Omental fat pad (tissue), 4 donors: Measurements from ENCODE around the gene AMBN. TPM values are rescaled to one million over a fixed set of nuclear protein-coding genes. Genes with fewer than 3 reads are reported as not detected.
"Not testable (repeated sequence)": the region's sequence is repeated elsewhere in the genome, so short reads cannot be mapped to it uniquely, and the experiment has no call there.

Source experiments
- ATAC-seq: fragments of 150-250 bp; one replicate; pipeline ENCODE4 v1.9.1; 2016; ENCODE audit warnings: mild to moderate bottlenecking, moderate library complexity; ENCODE audit not compliant: low FRiP score
- DNase-seq: peaks from one replicate; pipeline ENCODE4 v3.0.0-alpha.2; 2019; ENCODE audit warnings: low spot score
- total RNA-seq, 4 donors: library from RNA; depleted of rRNA; stranded (reverse); fragments of >200 nt; gene quantifications; one replicate each; pipeline ENCODE4 v1.1.0, GENCODE V29; 2016
- TF ChIP-seq, protein P1 (sequence below), 3 donors: fragments of 450-650 bp; IDR thresholded peaks; one replicate each; pipeline ENCODE4 v1.5.1; 2016 to 2017; ENCODE audit warnings: antibody characterized with exemption in 3 of 3, mild to moderate bottlenecking in 3 of 3, moderate library complexity in 2 of 3

AMBN gene
- total RNA-seq, 4 donors from 2014 or later: not detected

- ATAC-seq (no peak), DNase-seq (no peak)
- TF ChIP-seq, protein P1, sequence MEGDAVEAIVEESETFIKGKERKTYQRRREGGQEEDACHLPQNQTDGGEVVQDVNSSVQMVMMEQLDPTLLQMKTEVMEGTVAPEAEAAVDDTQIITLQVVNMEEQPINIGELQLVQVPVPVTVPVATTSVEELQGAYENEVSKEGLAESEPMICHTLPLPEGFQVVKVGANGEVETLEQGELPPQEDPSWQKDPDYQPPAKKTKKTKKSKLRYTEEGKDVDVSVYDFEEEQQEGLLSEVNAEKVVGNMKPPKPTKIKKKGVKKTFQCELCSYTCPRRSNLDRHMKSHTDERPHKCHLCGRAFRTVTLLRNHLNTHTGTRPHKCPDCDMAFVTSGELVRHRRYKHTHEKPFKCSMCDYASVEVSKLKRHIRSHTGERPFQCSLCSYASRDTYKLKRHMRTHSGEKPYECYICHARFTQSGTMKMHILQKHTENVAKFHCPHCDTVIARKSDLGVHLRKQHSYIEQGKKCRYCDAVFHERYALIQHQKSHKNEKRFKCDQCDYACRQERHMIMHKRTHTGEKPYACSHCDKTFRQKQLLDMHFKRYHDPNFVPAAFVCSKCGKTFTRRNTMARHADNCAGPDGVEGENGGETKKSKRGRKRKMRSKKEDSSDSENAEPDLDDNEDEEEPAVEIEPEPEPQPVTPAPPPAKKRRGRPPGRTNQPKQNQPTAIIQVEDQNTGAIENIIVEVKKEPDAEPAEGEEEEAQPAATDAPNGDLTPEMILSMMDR (IDR thresholded peaks at IDR 0.05): no peak
These were observed 42.4 kb downstream of the AMBN start for GRCh38 chr4:70634482-70634881.

GRCh38 chr4:70637239-70637913 lies 45.3 kb downstream of the AMBN start:
- no peak for ATAC-seq
- TF ChIP-seq, protein P1 (IDR thresholded peaks at IDR 0.05): no peak
- no peak for DNase-seq

GRCh38 chr4:70640192-70640591 lies 48.1 kb downstream of the AMBN start:
- TF ChIP-seq, protein P1 (IDR thresholded peaks at IDR 0.05): no peak
- DNase-seq (no peak), ATAC-seq (no peak)

- not testable (repeated sequence) for DNase-seq, ATAC-seq
These were observed 58.7 kb downstream of the AMBN start for GRCh38 chr4:70650741-70651140.

GRCh38 chr4:70651864-70652506 lies 59.9 kb downstream of the AMBN start:
- peak; percentile 63 for ATAC-seq
- no peak for DNase-seq
- TF ChIP-seq, protein P1 (IDR thresholded peaks at IDR 0.05): no peak

- no peak for DNase-seq
- peak; percentile 81 for ATAC-seq
- TF ChIP-seq, protein P1 (IDR thresholded peaks at IDR 0.05): no peak
These were observed 62.6 kb downstream of the AMBN start for GRCh38 chr4:70654605-70655011.

Other genes with a start within 250 kb of the AMBN start
- not detected for gene SMR3A, start 231.5 kb upstream of the AMBN start, total RNA-seq
- gene SMR3B, start 209.1 kb upstream of the AMBN start, total RNA-seq: not detected
- gene OPRPN, start 194.3 kb upstream of the AMBN start, total RNA-seq: not detected
- gene MUC7, start 120.1 kb upstream of the AMBN start, total RNA-seq: not detected
- gene AMTN, start 73.7 kb upstream of the AMBN start, total RNA-seq: not detected
- not detected for gene ENAM, start 36.5 kb downstream of the AMBN start, total RNA-seq
- 10 to 100 TPM; 15.8 to 99.9 (median 36.0) TPM for gene JCHAIN, start 74.3 kb downstream of the AMBN start, total RNA-seq
- 10 to 100 TPM; 20.7 to 67.5 (median 26.5) TPM for gene UTP3, start 96.3 kb downstream of the AMBN start, total RNA-seq
- 10 to 100 TPM; 34.2 to 92.8 (median 64.0) TPM for gene RUFY3, start 129.7 kb downstream of the AMBN start, total RNA-seq
- gene GRSF1, start 247.6 kb downstream of the AMBN start, total RNA-seq: 10 to 100 TPM; 49.0 to 61.2 (median 51.0) TPM